Left ventricle myocardium inferior (tissue), 1 donor: ENCODE measurements around the gene CFAP61. TPM values are rescaled to one million over a fixed set of nuclear protein-coding genes. Genes with fewer than 3 reads are reported as not detected.

ENCODE experiments used
- DNase-seq: peaks from one replicate; pipeline ENCODE4 v3.0.0-alpha.2; 2020
- H3K27ac ChIP-seq: fragments of 200-600 bp; replicated peaks from 2 replicates; pipeline ENCODE4 v1.8.0; 2021
- H3K27me3 ChIP-seq: fragments of 200-600 bp; 2 replicates; pipeline ENCODE4 v1.8.0; 2021; ENCODE audit warnings: low read depth
- H3K36me3 ChIP-seq: fragments of 200-600 bp; 2 replicates; pipeline ENCODE4 v1.8.0; 2021
- H3K4me1 ChIP-seq: fragments of 200-600 bp; 2 replicates; pipeline ENCODE4 v1.8.0; 2021
- H3K4me3 ChIP-seq: fragments of 200-600 bp; 2 replicates; pipeline ENCODE4 v1.8.0; 2021; ENCODE audit warnings: mild to moderate bottlenecking, moderate library complexity
- H3K9me3 ChIP-seq: fragments of 200-600 bp; replicated peaks from 2 replicates; pipeline ENCODE4 v1.8.0; 2021
- CTCF ChIP-seq: fragments of 200-600 bp; IDR thresholded peaks from 2 replicates; pipeline ENCODE4 v1.8.0; 2021; ENCODE audit warnings: antibody characterized with exemption, mild to moderate bottlenecking, borderline replicate concordance
- intact Hi-C: fragments of 100-400 bp; cut with micrococcal nuclease; formaldehyde crosslinking; loops from one replicate; pipeline ENCODE4 v1.11.0; 2022
- total RNA-seq: library from RNA; stranded (reverse); fragmentation: NEBNext Ultra II Directional; extraction: Animal tissue kit (Norgen Biotek cat#: 25700); gene quantifications from one replicate; pipeline ENCODE4 v1.2.1, GENCODE V29; 2021
- donor health status: DM: no; HTN: yes; CAD: no; lungs with severe emphysema.

The CFAP61 gene
- total RNA-seq, 1 donor from 2014 or later, result 54.8 TPM

- no peak for DNase-seq
- H3K36me3 ChIP-seq, result no peaks in the 10 kb centered on the region
- no peak overlapping the region for H3K27ac ChIP-seq
- no peaks in the 10 kb centered on the region for H3K27me3 ChIP-seq
- intact Hi-C loops, result no loop called here
- H3K4me1 ChIP-seq, result peaks cover 5% of the 10 kb centered on the region
- TF ChIP-seq CTCF, result no peak
- no peaks in the 10 kb centered on the region for H3K9me3 ChIP-seq
- H3K4me3 ChIP-seq, result no peak overlapping the region
These were observed 140.0 kb downstream of the CFAP61 start for GRCh38 chr20:20192366-20192765.

DNA sequence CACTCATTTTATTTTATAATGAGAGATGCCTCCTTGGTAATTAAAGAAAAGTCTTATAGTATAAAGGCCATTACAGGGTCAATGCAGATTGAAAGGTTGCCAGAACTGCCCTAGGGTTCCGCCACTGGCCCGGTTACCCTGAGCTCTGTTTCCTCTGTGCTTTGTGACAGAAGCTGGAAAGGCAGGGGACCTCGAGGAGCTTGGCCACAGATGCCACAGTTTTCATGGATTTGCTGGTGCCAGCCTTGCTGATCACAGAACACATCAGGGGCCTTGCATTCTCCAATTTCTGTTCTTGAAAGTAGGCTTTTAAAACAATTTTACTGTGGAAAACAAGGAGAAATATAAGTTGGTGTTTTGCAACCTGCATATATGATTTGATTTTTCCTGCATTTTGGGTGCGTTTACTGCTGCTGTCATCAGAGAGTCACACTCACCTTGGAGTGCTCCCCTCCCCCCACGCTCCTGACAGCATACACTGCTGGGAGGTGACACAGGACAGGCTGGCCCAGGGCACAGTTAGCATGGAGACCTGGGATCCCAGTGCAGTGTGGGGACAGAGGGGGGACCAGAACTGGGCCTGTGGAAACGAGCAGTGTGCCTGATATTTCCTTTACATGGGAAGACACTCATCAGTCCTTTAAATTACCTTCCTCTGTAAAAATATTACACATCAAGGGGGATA, 142.8 kb downstream of the CFAP61 start:
- no peak overlapping the region for H3K4me3 ChIP-seq
- H3K9me3 ChIP-seq, result no peaks in the 10 kb centered on the region
- TF ChIP-seq CTCF, result no peak
- intact Hi-C loops, result no loop called here
- peak; percentile 62 for DNase-seq
- no peaks in the 10 kb centered on the region for H3K27me3 ChIP-seq
- peaks cover 25% of the 10 kb centered on the region for H3K4me1 ChIP-seq
- no peaks in the 10 kb centered on the region for H3K36me3 ChIP-seq
- peak overlapping the region; percentile 77 for H3K27ac ChIP-seq

DNA sequence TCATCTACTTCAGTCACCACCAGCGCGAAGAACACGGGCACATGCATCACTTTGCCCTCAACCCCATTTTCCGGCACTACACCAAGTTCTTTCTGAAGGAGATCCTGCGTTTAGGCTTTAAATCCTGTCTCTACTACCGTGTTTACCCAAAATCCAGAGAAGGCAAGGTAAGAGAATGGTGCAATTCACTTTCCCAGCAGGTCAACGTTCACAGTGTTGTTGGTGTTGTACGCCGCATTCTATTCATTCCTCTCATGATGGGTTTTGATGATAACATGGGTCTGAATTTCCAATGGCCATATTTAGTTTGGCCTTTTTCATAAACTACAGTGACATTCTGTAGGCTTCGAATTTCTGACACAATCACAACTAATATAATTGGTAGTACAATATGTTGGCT, 144.3 kb downstream of the CFAP61 start:
- Histone ChIP-seq H3K4me3 (no peak overlapping the region), H3K27ac (no peak overlapping the region), H3K9me3 (no peaks in the 10 kb centered on the region), H3K27me3 (no peaks in the 10 kb centered on the region), H3K36me3 (no peaks in the 10 kb centered on the region), H3K4me1 (peaks cover 36% of the 10 kb centered on the region)
- TF ChIP-seq CTCF, result no peak
- no peak for DNase-seq
- intact Hi-C loops, result no loop called here

- intact Hi-C loops, result no loop called here
- H3K4me1 ChIP-seq, result peaks cover 38% of the 10 kb centered on the region
- H3K36me3 ChIP-seq, result no peaks in the 10 kb centered on the region
- no peaks in the 10 kb centered on the region for H3K9me3 ChIP-seq
- TF ChIP-seq CTCF, result no peak
- peak overlapping the region; percentile 0 for H3K27ac ChIP-seq
- no peaks in the 10 kb centered on the region for H3K27me3 ChIP-seq
- H3K4me3 ChIP-seq, result no peak overlapping the region
- DNase-seq, result no peak
These were observed 145.7 kb downstream of the CFAP61 start for GRCh38 chr20:20198011-20198410.

- H3K4me1 ChIP-seq, result peaks cover 38% of the 10 kb centered on the region
- no peaks in the 10 kb centered on the region for H3K36me3 ChIP-seq
- intact Hi-C loops, result no loop called here
- H3K9me3 ChIP-seq, result no peaks in the 10 kb centered on the region
- no peak for DNase-seq
- H3K4me3 ChIP-seq, result no peak overlapping the region
- TF ChIP-seq CTCF, result no peak
- no peak overlapping the region for H3K27ac ChIP-seq
- no peaks in the 10 kb centered on the region for H3K27me3 ChIP-seq
These were observed 147.2 kb downstream of the CFAP61 start for GRCh38 chr20:20199361-20200160.
